Trophoblast cell (in vitro differentiated cells and primary cell): Measurements from ENCODE around the gene CARD9.

Experiments used
- DNase-seq, 2 donors: peaks; one replicate each; pipeline ENCODE4 v3.0.0-alpha.2; 2016
- H2AFZ ChIP-seq: 2 replicates; pipeline ENCODE4 v1.6.1; 2013; ENCODE audit warnings: low read length, moderate library complexity, mild to moderate bottlenecking; ENCODE audit not compliant: insufficient read depth, poor library complexity
- H2AK5ac ChIP-seq: 2 replicates; pipeline ENCODE4 v1.6.1; 2013; ENCODE audit warnings: mild to moderate bottlenecking, low read length
- H2BK120ac ChIP-seq: 2 replicates; pipeline ENCODE4 v1.6.1; 2013; ENCODE audit warnings: low read length, mild to moderate bottlenecking, moderate library complexity; ENCODE audit not compliant: insufficient read depth, poor library complexity
- H2BK12ac ChIP-seq: 2 replicates; pipeline ENCODE4 v1.6.1; 2013; ENCODE audit warnings: mild to moderate bottlenecking, low read length, moderate library complexity
- H2BK5ac ChIP-seq: 2 replicates; pipeline ENCODE4 v1.6.1; 2013; ENCODE audit warnings: low read length, low read depth, moderate library complexity, mild to moderate bottlenecking; ENCODE audit not compliant: poor library complexity
- H3K14ac ChIP-seq: 2 replicates; pipeline ENCODE4 v1.6.1; 2013; ENCODE audit warnings: mild to moderate bottlenecking, low read length
- H3K18ac ChIP-seq: 2 replicates; pipeline ENCODE4 v1.6.1; 2013; ENCODE audit warnings: mild to moderate bottlenecking, low read length
- H3K23ac ChIP-seq: 2 replicates; pipeline ENCODE4 v1.6.1; 2013; ENCODE audit warnings: low read length
- H3K27ac ChIP-seq: 2 replicates; pipeline ENCODE4 v1.5.1; 2013; ENCODE audit warnings: low read depth, mild to moderate bottlenecking, inconsistent platforms, low read length, moderate library complexity
- H3K27me3 ChIP-seq: 2 replicates; pipeline ENCODE4 v1.6.1; 2013; ENCODE audit warnings: inconsistent platforms, mild to moderate bottlenecking, low read length, moderate library complexity; ENCODE audit not compliant: insufficient read depth
- H3K36me3 ChIP-seq, 2 experiments: 1 replicate in 1 of 2; 2 replicates in 1 of 2; pipeline ENCODE4 v1.6.1; 2013; ENCODE audit warnings: low read length in 2 of 2, mild to moderate bottlenecking in 2 of 2, moderate library complexity in 1 of 2; ENCODE audit not compliant: insufficient read depth in 2 of 2, control insufficient read depth in 1 of 2
- H3K4ac ChIP-seq: 2 replicates; pipeline ENCODE4 v1.6.1; 2013; ENCODE audit warnings: low read depth, mild to moderate bottlenecking, low read length, moderate library complexity
- H3K4me1 ChIP-seq, 2 experiments: 1 replicate in 1 of 2; 2 replicates in 1 of 2; pipeline ENCODE4 v1.6.1; 2013; ENCODE audit warnings: low read length in 2 of 2, mild to moderate bottlenecking in 2 of 2, moderate library complexity in 1 of 2; ENCODE audit not compliant: insufficient read depth in 2 of 2, control insufficient read depth in 1 of 2
- H3K4me2 ChIP-seq: 2 replicates; pipeline ENCODE4 v1.6.1; 2013; ENCODE audit warnings: inconsistent platforms, mild to moderate bottlenecking, low read length, moderate library complexity
- H3K4me3 ChIP-seq: 2 replicates; pipeline ENCODE4 v1.5.1; 2013; ENCODE audit warnings: mild to moderate bottlenecking, low read depth, low read length, inconsistent platforms
- H3K79me1 ChIP-seq: one replicate; pipeline ENCODE4 v1.6.1; 2013; ENCODE audit warnings: low read length
- H3K79me2 ChIP-seq: 2 replicates; pipeline ENCODE4 v1.6.1; 2013; ENCODE audit warnings: low read length, mild to moderate bottlenecking; ENCODE audit not compliant: control insufficient read depth, insufficient read depth, poor library complexity
- H3K9ac ChIP-seq: 2 replicates; pipeline ENCODE4 v1.6.1; 2013; ENCODE audit warnings: mild to moderate bottlenecking, low read length
- H3K9me3 ChIP-seq: 2 replicates; pipeline ENCODE4 v1.6.1; 2013; ENCODE audit warnings: low read depth, mild to moderate bottlenecking, control low read depth, inconsistent platforms, low read length; ENCODE audit not compliant: insufficient read depth
- H4K12ac ChIP-seq: 2 replicates; pipeline ENCODE4 v1.6.1; 2013; ENCODE audit warnings: low read depth, mild to moderate bottlenecking, low read length, moderate library complexity
- H4K8ac ChIP-seq: 2 replicates; pipeline ENCODE4 v1.6.1; 2013; ENCODE audit warnings: low read depth, mild to moderate bottlenecking, low read length, moderate library complexity
- H4K91ac ChIP-seq: one replicate; pipeline ENCODE4 v1.6.1; 2013; ENCODE audit warnings: low read depth, mild to moderate bottlenecking, low read length, moderate library complexity
- WGBS: extraction: QIAGEN DNeasy Blood & Tissue Kit; methylation state at CpG from one replicate; pipeline ENCODE4 v1.1.7; 2013; ENCODE audit warnings: missing lambda C conversion rate; ENCODE audit not compliant: insufficient read length, insufficient coverage; ENCODE audit errors: extremely low coverage; 5-methylcytosine and 5-hydroxymethylcytosine counted together

CARD9 gene

GRCh38 chr9:136393531-136393930, 20.1 kb upstream of the CARD9 start:
- Histone ChIP-seq H3K27me3 (no peaks in the 10 kb centered on the region), H3K18ac (no peak overlapping the region), H2BK120ac (no peak overlapping the region), H3K9ac (no peak overlapping the region), H2AK5ac (no peak overlapping the region), H2BK12ac (no peak overlapping the region), H3K4ac (no peak overlapping the region), H3K9me3 (no peaks in the 10 kb centered on the region), H3K79me2 (no peaks in the 10 kb centered on the region), H3K36me3 (peaks cover 79 to 80% of the 10 kb centered on the region in 2 experiments), H3K4me3 (no peak overlapping the region), H4K12ac (no peak overlapping the region), H2AFZ (no peak overlapping the region), H3K4me2 (no peak overlapping the region), H4K91ac (no peak overlapping the region), H3K23ac (no peak overlapping the region), H3K27ac (no peak overlapping the region), H3K14ac (no peak overlapping the region), H2BK5ac (no peak overlapping the region), H3K79me1 (no peaks in the 10 kb centered on the region), H3K4me1 (peaks cover 0 to 2% of the 10 kb centered on the region in 2 experiments), H4K8ac (no peak overlapping the region)
- WGBS: no CpG with 5 or more reads among the region's 17 CpGs
- no peak for DNase-seq

DNA sequence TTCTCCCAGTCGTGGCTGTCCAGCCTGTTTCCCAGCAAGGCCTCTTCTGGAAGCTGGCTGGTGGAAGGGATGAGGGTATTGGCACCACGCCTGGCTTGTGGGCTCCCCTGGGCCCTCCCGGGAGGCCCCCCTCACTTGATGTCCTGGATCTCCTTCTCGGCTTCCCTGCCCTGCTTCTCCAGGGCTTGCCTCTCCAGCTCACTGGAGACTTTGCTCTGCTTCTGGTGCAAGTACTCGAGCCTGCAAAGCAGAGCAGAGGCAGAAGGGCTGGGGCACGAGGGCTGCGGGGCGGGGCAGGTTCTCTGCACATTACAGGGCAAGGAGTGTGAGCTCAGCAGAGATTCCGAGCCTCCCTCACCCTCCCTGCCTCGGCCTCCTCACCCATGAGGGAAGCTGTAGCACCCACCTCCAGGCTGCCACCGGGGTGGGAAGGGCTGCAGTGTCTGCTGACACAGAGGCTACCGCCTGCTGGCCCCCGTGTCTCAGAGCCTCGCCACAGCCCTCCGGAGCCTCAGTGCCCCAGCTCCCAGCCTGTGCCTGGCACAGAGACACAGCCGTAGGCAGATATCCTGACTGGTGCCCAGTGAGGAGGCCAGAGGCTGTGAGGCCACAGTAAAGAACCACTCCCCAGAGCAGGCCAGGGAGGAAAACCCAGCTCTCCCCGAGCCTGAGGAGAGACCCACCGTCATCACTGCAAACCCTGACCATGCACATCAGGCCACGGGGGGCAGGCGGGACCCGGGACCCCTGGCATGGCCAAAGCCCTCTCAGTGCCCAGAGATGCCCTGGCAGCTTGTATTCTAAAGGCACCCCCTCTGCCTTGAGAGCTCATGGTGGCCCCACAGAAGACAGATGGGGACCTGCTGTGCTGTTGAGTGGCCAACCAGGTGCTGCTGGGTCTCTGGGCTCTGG, 19.3 kb upstream of the CARD9 start:
- Histone ChIP-seq H3K4me1 (no peaks in the 10 kb centered on the region), H3K27ac (no peak overlapping the region), H3K4me3 (no peak overlapping the region), H3K18ac (no peak overlapping the region), H2BK12ac (no peak overlapping the region), H3K23ac (no peak overlapping the region), H3K14ac (no peak overlapping the region), H3K9me3 (no peaks in the 10 kb centered on the region), H3K9ac (no peak overlapping the region), H2BK5ac (no peak overlapping the region), H3K36me3 (peaks cover 78 to 84% of the 10 kb centered on the region in 2 experiments), H3K79me2 (no peaks in the 10 kb centered on the region), H2AK5ac (no peak overlapping the region), H3K27me3 (no peaks in the 10 kb centered on the region), H4K8ac (no peak overlapping the region), H4K12ac (no peak overlapping the region), H3K79me1 (no peaks in the 10 kb centered on the region), H3K4me2 (no peak overlapping the region), H2BK120ac (no peak overlapping the region), H3K4ac (no peak overlapping the region), H2AFZ (no peak overlapping the region), H4K91ac (no peak overlapping the region)
- DNase-seq: no peak
- no CpG with 5 or more reads among the region's 21 CpGs for WGBS

GRCh38 chr9:136391737-136392537, 18.5 kb upstream of the CARD9 start:
- H3K79me1 ChIP-seq: no peaks in the 10 kb centered on the region
- H2BK5ac ChIP-seq: no peak overlapping the region
- no peak overlapping the region for H3K27ac ChIP-seq
- no peak overlapping the region for H2BK12ac ChIP-seq
- no peak overlapping the region for H3K4ac ChIP-seq
- H3K18ac ChIP-seq: no peak overlapping the region
- H3K27me3 ChIP-seq: no peaks in the 10 kb centered on the region
- H3K4me3 ChIP-seq: no peak overlapping the region
- no peaks in the 10 kb centered on the region for H3K9me3 ChIP-seq
- H3K14ac ChIP-seq: no peak overlapping the region
- no peaks in the 10 kb centered on the region for H3K79me2 ChIP-seq
- no peak for DNase-seq
- H4K91ac ChIP-seq: no peak overlapping the region
- no peak overlapping the region for H2BK120ac ChIP-seq
- no peaks in the 10 kb centered on the region for H3K4me1 ChIP-seq
- peaks cover 80 to 86% of the 10 kb centered on the region in 2 experiments for H3K36me3 ChIP-seq
- no peak overlapping the region for H4K8ac ChIP-seq
- no peak overlapping the region for H4K12ac ChIP-seq
- no CpG with 5 or more reads among the region's 28 CpGs for WGBS
- no peak overlapping the region for H3K23ac ChIP-seq
- no peak overlapping the region for H2AFZ ChIP-seq
- H3K4me2 ChIP-seq: no peak overlapping the region
- H2AK5ac ChIP-seq: no peak overlapping the region
- no peak overlapping the region for H3K9ac ChIP-seq

GRCh38 chr9:136389396-136389795, 15.9 kb upstream of the CARD9 start:
- no peaks in the 10 kb centered on the region for H3K79me1 ChIP-seq
- H3K14ac ChIP-seq: no peak overlapping the region
- H4K12ac ChIP-seq: no peak overlapping the region
- WGBS: no CpG with 5 or more reads among the region's 14 CpGs
- peaks cover 60 to 75% of the 10 kb centered on the region in 2 experiments for H3K36me3 ChIP-seq
- H3K9ac ChIP-seq: no peak overlapping the region
- no peak overlapping the region for H2BK12ac ChIP-seq
- H3K4ac ChIP-seq: no peak overlapping the region
- H2BK5ac ChIP-seq: no peak overlapping the region
- H4K8ac ChIP-seq: no peak overlapping the region
- H3K4me1 ChIP-seq: no peaks in the 10 kb centered on the region
- H3K4me3 ChIP-seq: no peak overlapping the region
- no peak for DNase-seq
- no peak overlapping the region for H2BK120ac ChIP-seq
- no peaks in the 10 kb centered on the region for H3K9me3 ChIP-seq
- H2AFZ ChIP-seq: no peak overlapping the region
- H2AK5ac ChIP-seq: no peak overlapping the region
- no peaks in the 10 kb centered on the region for H3K27me3 ChIP-seq
- no peak overlapping the region for H3K18ac ChIP-seq
- H3K4me2 ChIP-seq: no peak overlapping the region
- no peak overlapping the region for H3K27ac ChIP-seq
- no peak overlapping the region for H4K91ac ChIP-seq
- no peaks in the 10 kb centered on the region for H3K79me2 ChIP-seq
- no peak overlapping the region for H3K23ac ChIP-seq
